ENCODE results near the gene RAB33A.

DNA sequence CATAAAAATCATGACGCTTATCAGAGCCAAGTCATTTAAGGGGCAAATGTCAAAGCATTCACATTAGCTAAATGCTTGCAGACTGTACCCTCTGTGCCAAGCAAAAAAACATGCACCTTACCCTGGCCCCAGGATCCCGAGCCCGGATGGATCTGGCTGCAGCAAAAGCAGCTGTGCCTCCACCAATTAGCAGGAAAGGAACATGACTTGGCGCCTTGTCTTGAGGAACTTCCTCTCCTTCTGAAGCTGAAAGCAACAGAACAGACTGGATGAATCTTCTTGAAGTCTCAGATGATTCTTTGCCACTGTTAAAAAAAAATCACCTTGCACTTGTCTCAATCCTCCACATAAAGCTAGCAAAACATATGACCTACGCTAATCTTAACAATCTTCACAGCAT lies 24.1 kb upstream of the RAB33A start:
- TF ChIP-seq, protein P1, sequence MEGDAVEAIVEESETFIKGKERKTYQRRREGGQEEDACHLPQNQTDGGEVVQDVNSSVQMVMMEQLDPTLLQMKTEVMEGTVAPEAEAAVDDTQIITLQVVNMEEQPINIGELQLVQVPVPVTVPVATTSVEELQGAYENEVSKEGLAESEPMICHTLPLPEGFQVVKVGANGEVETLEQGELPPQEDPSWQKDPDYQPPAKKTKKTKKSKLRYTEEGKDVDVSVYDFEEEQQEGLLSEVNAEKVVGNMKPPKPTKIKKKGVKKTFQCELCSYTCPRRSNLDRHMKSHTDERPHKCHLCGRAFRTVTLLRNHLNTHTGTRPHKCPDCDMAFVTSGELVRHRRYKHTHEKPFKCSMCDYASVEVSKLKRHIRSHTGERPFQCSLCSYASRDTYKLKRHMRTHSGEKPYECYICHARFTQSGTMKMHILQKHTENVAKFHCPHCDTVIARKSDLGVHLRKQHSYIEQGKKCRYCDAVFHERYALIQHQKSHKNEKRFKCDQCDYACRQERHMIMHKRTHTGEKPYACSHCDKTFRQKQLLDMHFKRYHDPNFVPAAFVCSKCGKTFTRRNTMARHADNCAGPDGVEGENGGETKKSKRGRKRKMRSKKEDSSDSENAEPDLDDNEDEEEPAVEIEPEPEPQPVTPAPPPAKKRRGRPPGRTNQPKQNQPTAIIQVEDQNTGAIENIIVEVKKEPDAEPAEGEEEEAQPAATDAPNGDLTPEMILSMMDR (IDR thresholded peaks at IDR 0.05): no peak
- TF ChIP-seq POLR2A (IDR thresholded peaks at IDR 0.05): no peak

All from testis (tissue), 2 donors.